ENCODE measurements around the gene NUFIP1. TPM values are rescaled to one million over a fixed set of nuclear protein-coding genes. Genes with fewer than 3 reads are reported as not detected.

The NUFIP1 gene
- total RNA-seq, 1 experiment from 2014 or later: 17.1 TPM

- TF ChIP-seq CTCF (conservative IDR thresholded peaks at IDR 0.05): no peak
- Mint-ChIP-seq H3K27ac (no peak overlapping the region), H3K9me3 (peaks cover 20 to 21% of the 10 kb centered on the region in 2 experiments; a peak in 4 of 5 replicates), H3K36me3 (ENCODE audit: insufficient read depth in 1 of 3, low read depth in 3 of 3) (peaks cover 5 to 16% (median 13%) of the 10 kb centered on the region in 3 experiments; a peak in 6 of 7 replicates), H3K4me3 (no peak overlapping the region), H3K27me3 (ENCODE audit: low read depth) (peaks cover 4% of the 10 kb centered on the region), H3K4me1 (peaks cover 27 to 34% of the 10 kb centered on the region in 2 experiments)
- no peak overlapping the region for H3K56ac ChIP-seq (ENCODE audit: insufficient read length, low read depth, low read length)
- no peaks in the 10 kb centered on the region; the same call in 1 of the 2 replicates for H3K4me1 ChIP-seq (ENCODE audit: insufficient read depth, low read length)
- H3T11ph ChIP-seq (ENCODE audit: low read length): no peak overlapping the region
- H3K27ac ChIP-seq (ENCODE audit: insufficient read length, low read depth, low read length): no peak overlapping the region
- no peaks in the 10 kb centered on the region for H3K23me2 ChIP-seq (ENCODE audit: insufficient read length, low read depth, low read length, poor library complexity, severe bottlenecking)
- no peak overlapping the region for H3K14ac ChIP-seq (ENCODE audit: insufficient read depth, low read length)
- no peak overlapping the region for H4K5ac ChIP-seq (ENCODE audit: insufficient read length, low read depth, low read length)
- H3K4me2 ChIP-seq (ENCODE audit: insufficient read depth, insufficient read length, low read length): no peak overlapping the region
- no peak overlapping the region for H4K8ac ChIP-seq (replicated peaks; ENCODE audit: insufficient read length, low read depth, low read length)
- no peak overlapping the region for H2BK5ac ChIP-seq (ENCODE audit: insufficient read length, low read length)
- H3K23ac ChIP-seq (ENCODE audit: insufficient read length, low read depth, low read length): no peak overlapping the region
- H2BK120ac ChIP-seq (ENCODE audit: low read depth, low read length, poor library complexity, severe bottlenecking): no peak overlapping the region
- H3K79me2 ChIP-seq (ENCODE audit: insufficient read depth, low read length): no peaks in the 10 kb centered on the region
- H2AK5ac ChIP-seq (ENCODE audit: insufficient read length, low read length): no peak overlapping the region
- H2BK12ac ChIP-seq (ENCODE audit: insufficient read length, low read depth, low read length): no peak overlapping the region
- H2BK20ac ChIP-seq (ENCODE audit: low read depth, low read length, poor library complexity, severe bottlenecking): no peak overlapping the region
- no peak for DNase-seq
- no peak overlapping the region for H4K91ac ChIP-seq (ENCODE audit: insufficient read length, low read depth, low read length)
- H3K27me3 ChIP-seq (ENCODE audit: insufficient read depth, low read length): no peaks in the 10 kb centered on the region
- no peak overlapping the region for H3K18ac ChIP-seq (ENCODE audit: insufficient read length, low read depth, low read length)
- H3K9me3 ChIP-seq (ENCODE audit: control insufficient read depth, low read depth, low read length): peaks cover 12% of the 10 kb centered on the region
- WGBS (ENCODE audit: extremely low coverage, insufficient read length, low lambda C conversion rate): no CpG with 5 or more reads among the region's 5 CpGs
- no peak overlapping the region for H3K9ac ChIP-seq (ENCODE audit: extremely low read depth, insufficient read length, low read length)
- no peak overlapping the region for H2BK15ac ChIP-seq (ENCODE audit: low read depth, low read length)
- no peak overlapping the region for H2AFZ ChIP-seq (ENCODE audit: low read length)
- H4K20me1 ChIP-seq (ENCODE audit: control insufficient read depth, insufficient read depth, insufficient read length): no peaks in the 10 kb centered on the region
- H3K79me1 ChIP-seq (ENCODE audit: insufficient read depth, low read depth, low read length, poor library complexity, severe bottlenecking): no peaks in the 10 kb centered on the region
- no peak overlapping the region for H3K4ac ChIP-seq (ENCODE audit: low read depth, low read length)
Observed at GRCh38 chr13:44908712-44909111, 80.6 kb downstream of the NUFIP1 start.
